Adipose tissue (tissue), 3 donors: ENCODE measurements around the gene APOA5. TPM values are rescaled to one million over a fixed set of nuclear protein-coding genes. Genes with fewer than 3 reads are reported as not detected.
"Not testable (repeated sequence)": the region's sequence is repeated elsewhere in the genome, so short reads cannot be mapped to it uniquely, and the experiment has no call there.

ENCODE experiments used
- H3K27ac ChIP-seq: one replicate; pipeline ENCODE4 v1.5.1; 2013; ENCODE audit warnings: low read depth, low read length
- WGBS, 3 donors: extraction: QIAGEN DNeasy Blood & Tissue Kit; methylation state at CpG; one replicate each; pipeline ENCODE4 v1.1.7; 2013; 5-methylcytosine and 5-hydroxymethylcytosine counted together
- polyA plus RNA-seq, 3 donors: library from polyadenylated mRNA; stranded (reverse); fragments of 200-250 nt; gene quantifications; one replicate each; pipeline ENCODE4 v1.2.3, GENCODE V29; 2013
- donor health status: healthy with polysubstance abuse.
- donor health status: Bipolar disorder and iron deficiency.
- donor health status: healthy.

APOA5 gene
- polyA plus RNA-seq, 3 donors, result 4.7 TPM; not detected in 2

GRCh38 chr11:116787786-116788486 lies 3.7 kb downstream of the APOA5 start, which contains the start of gene ZPR1:
Gene ZPR1, minus strand, starts transcription at chr11:116788023. Its CDS starts 33 bp downstream, at chr11:116787990.
- H3K27ac ChIP-seq, result no peak within 1 kb of the TSS
- 1 to 2% (median 1%) methylated on average over 55 to 56 of the region's 56 CpGs for WGBS, 3 donors

GRCh38 chr11:116787436-116787785 lies 4.3 kb downstream of the APOA5 start:
- WGBS, 3 donors, result 0 to 1% (median 1%) methylated on average over 15 of the region's 15 CpGs

GRCh38 chr11:116786966-116787365 lies 4.7 kb downstream of the APOA5 start:
- no peak overlapping the region for H3K27ac ChIP-seq
- 56 to 67% (median 66%) methylated on average over 5 of the region's 5 CpGs for WGBS, 3 donors

More at GRCh38 chr11:116787436-116787785, 4.3 kb downstream of the APOA5 start:
- H3K27ac ChIP-seq, result no peak overlapping the region

GRCh38 chr11:116786326-116786725 lies 5.4 kb downstream of the APOA5 start:
- WGBS, 3 donors, result 77 to 96% (median 85%) methylated on average over 2 of the region's 2 CpGs
- no peak overlapping the region for H3K27ac ChIP-seq

GRCh38 chr11:116782728-116783127 lies 9.0 kb downstream of the APOA5 start:
- WGBS, 3 donors, result 87 to 90% (median 89%) methylated on average over 4 of the region's 4 CpGs
- no peak overlapping the region for H3K27ac ChIP-seq

GRCh38 chr11:116778556-116778955 lies 13.1 kb downstream of the APOA5 start:
- no peak overlapping the region for H3K27ac ChIP-seq
- 96 to 98% (median 97%) methylated on average over 4 of the region's 4 CpGs for WGBS, 3 donors

- 67 to 76% (median 68%) methylated on average over 7 of the region's 7 CpGs for WGBS, 3 donors
Measured at GRCh38 chr11:116777056-116777455, 14.6 kb downstream of the APOA5 start.

GRCh38 chr11:116776522-116776984 lies 15.1 kb downstream of the APOA5 start:
- no peak overlapping the region for H3K27ac ChIP-seq

More at GRCh38 chr11:116777056-116777455, 14.6 kb downstream of the APOA5 start:
- H3K27ac ChIP-seq, result no peak overlapping the region

- no peak overlapping the region for H3K27ac ChIP-seq
- WGBS, 3 donors, result 83 to 97% (median 96%) methylated on average over 5 of the region's 5 CpGs
Measured at GRCh38 chr11:116775975-116776374, 15.7 kb downstream of the APOA5 start.

- H3K27ac ChIP-seq, result no peak overlapping the region
- WGBS, 3 donors, result 89 to 91% (median 90%) methylated on average over 5 of the region's 5 CpGs
Measured at GRCh38 chr11:116774661-116775060, 17.0 kb downstream of the APOA5 start.

GRCh38 chr11:116773203-116774097 lies 18.2 kb downstream of the APOA5 start:
- H3K27ac ChIP-seq, result no peak overlapping the region
- 3% methylated on average over 24 to 25 of the region's 25 CpGs for whole genome bisulfite sequencing, 3 donors

GRCh38 chr11:116772443-116773202 lies 19.1 kb downstream of the APOA5 start, which contains the start of gene BUD13:
Gene BUD13, minus strand, starts transcription at chr11:116772987. Its CDS starts 23 bp downstream, at chr11:116772964.
- no peak within 1 kb of the TSS for H3K27ac ChIP-seq
- 0% methylated on average over 69 to 73 of the region's 73 CpGs for WGBS, 3 donors

- no peak overlapping the region for H3K27ac ChIP-seq
- WGBS, 3 donors, result 2 to 4% (median 2%) methylated on average over 2 of the region's 2 CpGs
Measured at GRCh38 chr11:116771935-116772334, 19.7 kb downstream of the APOA5 start.

GRCh38 chr11:116762132-116762531 lies 29.5 kb downstream of the APOA5 start:
- WGBS, 3 donors, result 84 to 89% (median 86%) methylated on average over 2 of the region's 2 CpGs
- H3K27ac ChIP-seq, result no peak overlapping the region

GRCh38 chr11:116756044-116756443 lies 35.6 kb downstream of the APOA5 start:
- 82 to 98% (median 85%) methylated on average over 8 of the region's 8 CpGs for WGBS, 3 donors
- not testable (repeated sequence) for H3K27ac ChIP-seq

- WGBS, 3 donors, result 48 to 95% (median 65%) methylated on average over 2 of the region's 2 CpGs
- no peak overlapping the region for H3K27ac ChIP-seq
Measured at GRCh38 chr11:116750070-116750718, 41.5 kb downstream of the APOA5 start.

- H3K27ac ChIP-seq, result no peak overlapping the region
- WGBS, 3 donors, result 85 to 88% (median 85%) methylated on average over 6 of the region's 6 CpGs
Measured at GRCh38 chr11:116742104-116742503, 49.6 kb downstream of the APOA5 start.

- 64 to 67% (median 65%) methylated on average over 4 of the region's 4 CpGs for WGBS, 3 donors
- H3K27ac ChIP-seq, result no peak overlapping the region
Measured at GRCh38 chr11:116740741-116741140, 50.9 kb downstream of the APOA5 start.
